GM18517 (cell line): ENCODE measurements around the gene ATP8A2.
"Not testable (repeated sequence)": the region's sequence is repeated elsewhere in the genome, so short reads cannot be mapped to it uniquely, and the experiment has no call there.

ENCODE experiments used
- ATAC-seq: cut with Tn5 transposase; IDR thresholded peaks from one replicate; pipeline ENCODE4 v1.9.1; 2021; ENCODE audit warnings: mild to moderate bottlenecking, moderate library complexity; ENCODE audit not compliant: unreplicated experiment

Gene ATP8A2

DNA sequence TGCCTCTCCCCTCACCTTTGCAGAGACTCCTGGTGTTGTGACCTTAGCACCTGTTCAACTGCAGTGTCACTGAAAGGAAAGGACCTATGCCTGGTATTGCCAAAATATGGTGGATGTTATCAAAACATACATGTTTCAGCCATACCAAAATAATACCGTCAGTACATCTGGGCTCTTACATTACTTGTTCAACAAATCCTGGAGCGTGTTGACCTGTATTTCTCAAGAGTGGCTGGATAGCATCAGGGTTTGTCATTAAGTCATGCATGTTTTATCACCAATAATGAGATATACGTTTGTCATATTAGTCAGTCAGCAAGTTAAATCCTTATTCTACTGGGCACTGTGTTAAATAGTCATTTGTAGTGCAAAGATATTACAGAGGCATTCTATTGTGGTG is 389.3 kb downstream of the ATP8A2 start:
- ATAC-seq = no peak

DNA sequence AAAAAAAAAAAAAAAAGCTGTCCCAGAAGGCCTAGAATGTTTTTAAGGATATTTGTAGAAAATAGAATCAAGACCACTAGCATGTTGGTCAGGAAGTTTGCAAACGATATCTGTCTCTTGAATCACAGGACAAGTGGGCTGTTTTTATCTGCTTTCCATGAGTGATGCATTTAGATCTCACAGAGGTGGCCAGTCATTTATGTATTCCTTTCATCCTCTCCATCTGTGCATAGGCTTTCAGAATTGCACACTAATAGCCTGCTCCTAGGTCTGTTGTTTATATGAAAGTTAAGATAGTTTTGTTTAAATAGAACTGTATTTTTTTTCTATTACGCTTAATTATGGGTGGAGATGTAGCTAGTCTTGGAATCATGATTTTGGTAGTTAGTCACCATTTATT is 390.5 kb downstream of the ATP8A2 start:
- ATAC-seq = no peak

- no peak for ATAC-seq
Observed at GRCh38 chr13:25762795-25763377, 391.1 kb downstream of the ATP8A2 start.

DNA sequence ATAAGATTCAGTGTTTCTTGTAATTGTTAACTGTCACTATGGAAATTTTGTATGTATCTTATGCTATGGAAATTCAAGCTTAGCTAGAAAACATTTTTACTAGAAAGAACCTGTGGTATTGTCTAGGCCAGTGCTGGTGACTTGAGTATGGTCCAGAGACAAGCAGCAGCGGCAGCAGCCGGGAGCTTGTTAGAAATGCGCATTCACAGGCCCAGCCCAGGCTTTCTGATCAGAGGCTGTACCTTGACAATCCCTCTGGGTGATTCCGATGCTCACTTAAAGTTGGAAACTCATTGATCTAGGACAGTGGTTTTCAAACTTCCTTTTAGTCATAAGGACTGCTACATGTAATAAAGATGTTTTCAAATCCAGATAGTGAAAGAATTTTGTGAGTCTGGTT is 392.6 kb downstream of the ATP8A2 start:
- no peak for ATAC-seq

GRCh38 chr13:25765266-25765665 is 393.5 kb downstream of the ATP8A2 start:
- no peak for ATAC-seq

DNA sequence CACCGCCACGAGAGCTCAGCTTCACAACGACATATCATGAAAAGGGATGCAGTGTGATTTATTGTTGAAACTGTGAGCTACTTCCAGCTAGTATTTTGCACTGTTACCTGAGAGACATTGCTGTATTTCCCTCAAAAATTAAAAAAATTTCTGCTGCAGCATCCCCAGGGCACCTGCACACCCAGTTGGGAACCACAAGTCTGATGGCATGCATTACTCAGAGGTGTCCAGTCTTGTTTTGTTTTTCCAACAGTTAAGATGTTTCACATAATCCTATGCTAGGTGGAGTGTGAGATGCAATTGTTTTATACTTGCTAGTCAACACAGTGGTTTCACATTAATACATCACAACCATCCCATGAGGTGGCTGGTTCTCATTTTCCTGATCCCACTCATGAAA is 394.8 kb downstream of the ATP8A2 start:
- ATAC-seq = no peak

- ATAC-seq = no peak
Observed at GRCh38 chr13:25766991-25767390, 395.2 kb downstream of the ATP8A2 start.

- ATAC-seq = no peak
Observed at GRCh38 chr13:25768376-25768775, 396.6 kb downstream of the ATP8A2 start.

DNA sequence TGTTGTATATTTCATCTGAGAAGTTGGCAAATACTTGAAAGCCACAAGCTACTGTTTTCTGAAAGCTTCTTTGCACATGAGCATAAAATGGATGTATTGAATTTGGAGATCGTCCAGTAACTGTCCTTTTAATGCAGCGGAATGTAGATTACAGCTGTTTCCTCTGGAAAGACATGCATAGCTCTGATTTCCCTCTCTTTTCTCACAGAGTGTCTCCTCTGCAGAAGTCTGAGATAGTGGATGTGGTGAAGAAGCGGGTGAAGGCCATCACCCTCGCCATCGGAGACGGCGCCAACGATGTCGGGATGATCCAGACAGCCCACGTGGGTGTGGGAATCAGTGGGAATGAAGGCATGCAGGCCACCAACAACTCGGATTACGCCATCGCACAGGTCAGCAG is 397.1 kb downstream of the ATP8A2 start:
- ATAC-seq = no peak

- ATAC-seq = no peak
Observed at GRCh38 chr13:25770601-25771000, 398.8 kb downstream of the ATP8A2 start.

DNA sequence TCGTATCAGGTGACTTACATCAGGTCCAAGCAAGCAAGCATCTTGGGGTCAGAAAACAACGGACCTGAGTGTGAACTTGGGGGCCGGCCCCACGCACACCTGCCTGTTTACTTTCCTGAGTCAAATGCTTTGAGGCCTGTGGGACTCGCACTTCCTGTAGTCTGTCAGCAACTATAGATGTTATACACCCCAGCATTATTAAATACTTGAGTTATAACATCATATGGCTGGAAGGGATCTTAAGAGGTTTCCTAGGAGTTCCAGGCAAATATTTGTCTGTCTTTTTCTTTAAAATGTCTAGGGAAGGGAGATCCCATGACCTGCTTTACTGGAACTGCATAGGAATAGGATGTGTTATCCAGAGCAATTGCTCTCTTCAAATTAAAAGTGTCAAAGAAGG is 399.4 kb downstream of the ATP8A2 start:
- no peak for ATAC-seq

DNA sequence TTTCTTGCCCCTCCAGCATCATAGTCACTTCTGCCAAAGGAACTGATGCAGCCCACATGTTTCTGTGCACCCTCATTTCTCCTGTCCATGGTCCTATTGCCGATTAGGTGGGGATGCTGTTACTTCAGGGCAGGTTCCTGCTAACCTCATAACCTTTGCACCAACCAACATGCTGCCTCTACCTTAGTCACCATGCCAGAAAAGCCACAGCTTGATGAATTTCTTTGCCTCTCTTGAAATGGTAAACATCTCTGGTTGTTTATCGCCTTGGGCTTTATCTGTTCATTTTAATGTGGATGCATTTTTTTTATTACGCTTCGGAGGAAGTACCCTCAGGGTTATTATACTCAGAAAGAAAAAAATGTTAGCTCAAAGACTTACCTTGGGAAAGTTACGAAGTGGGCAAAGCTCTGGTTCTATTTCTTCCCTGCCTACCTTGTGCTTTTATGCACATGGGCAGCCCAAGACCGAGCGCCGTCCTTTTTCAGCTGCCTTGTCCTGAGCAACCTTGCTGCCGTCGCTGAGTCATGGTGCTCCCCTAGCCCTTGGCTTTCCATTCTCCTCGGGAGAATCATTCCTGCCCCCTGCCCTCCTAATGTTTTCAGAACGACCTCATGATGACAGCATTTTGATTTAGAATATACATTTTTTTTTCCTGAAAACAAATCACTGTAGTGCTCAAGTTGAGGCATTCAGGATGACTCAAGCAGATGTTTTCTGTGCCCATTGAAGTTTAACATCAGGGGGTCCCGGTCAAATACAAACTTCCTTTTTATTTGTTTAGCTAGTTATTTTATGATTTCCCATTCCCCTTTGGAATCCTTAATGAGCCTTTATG is 400.1 kb downstream of the ATP8A2 start:
- no peak for ATAC-seq

DNA sequence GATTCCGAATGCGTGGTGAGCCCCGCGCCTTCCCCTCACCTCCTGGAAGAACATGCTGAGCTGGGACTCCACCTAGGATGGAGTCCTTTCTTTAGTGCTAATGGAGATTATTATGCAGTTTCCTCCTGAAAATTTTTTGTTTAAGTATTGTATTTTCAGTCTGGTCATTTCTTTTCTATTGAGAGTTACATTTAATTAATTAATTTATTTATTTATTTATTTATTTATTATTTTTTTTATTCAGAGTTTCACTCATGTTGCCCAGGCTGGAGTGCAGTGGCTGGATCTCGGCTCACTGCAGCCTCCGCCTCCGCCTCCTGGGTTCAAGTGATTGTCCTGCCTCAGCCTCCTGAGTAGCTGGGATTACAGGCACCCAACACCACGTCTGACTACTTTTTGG is 400.8 kb downstream of the ATP8A2 start:
- ATAC-seq = not testable (repeated sequence)

DNA sequence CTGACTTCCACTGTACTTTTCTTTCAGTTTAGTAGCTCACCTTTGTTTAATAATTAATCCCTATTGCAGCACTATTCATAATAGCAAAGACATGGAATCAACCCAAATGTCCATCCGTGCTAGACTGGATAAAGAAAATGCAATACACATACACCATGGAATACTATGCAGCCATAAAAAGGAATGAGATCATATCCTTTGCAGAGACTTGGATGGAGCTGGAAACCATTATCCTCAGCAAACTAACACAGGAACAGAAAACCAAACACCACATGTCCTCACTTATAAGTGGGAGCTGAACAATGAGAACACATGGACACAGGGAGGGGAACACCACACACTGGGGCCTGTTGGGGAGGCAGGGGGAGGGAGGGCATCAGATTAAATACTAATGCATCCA is 402.3 kb downstream of the ATP8A2 start:
- not testable (repeated sequence) for ATAC-seq

DNA sequence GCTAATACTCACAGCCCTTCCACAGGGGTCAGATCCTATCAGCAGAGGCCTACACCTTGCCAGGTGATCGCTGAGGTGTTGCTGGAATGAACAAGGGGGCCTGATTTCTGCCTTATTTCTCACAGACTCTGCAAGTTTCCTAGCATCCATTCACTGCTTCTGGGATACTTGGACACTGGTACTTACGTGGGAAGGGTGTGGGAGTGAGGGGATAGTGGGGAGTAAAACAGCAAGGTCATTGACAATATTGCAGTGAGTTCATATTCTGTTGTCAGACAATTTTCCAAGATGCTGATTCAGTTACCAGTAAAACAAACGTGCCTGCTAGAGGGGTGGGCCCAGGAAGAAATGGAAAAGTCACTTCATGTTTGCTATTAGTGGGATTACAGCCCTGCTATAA is 403.5 kb downstream of the ATP8A2 start:
- ATAC-seq = no peak

DNA sequence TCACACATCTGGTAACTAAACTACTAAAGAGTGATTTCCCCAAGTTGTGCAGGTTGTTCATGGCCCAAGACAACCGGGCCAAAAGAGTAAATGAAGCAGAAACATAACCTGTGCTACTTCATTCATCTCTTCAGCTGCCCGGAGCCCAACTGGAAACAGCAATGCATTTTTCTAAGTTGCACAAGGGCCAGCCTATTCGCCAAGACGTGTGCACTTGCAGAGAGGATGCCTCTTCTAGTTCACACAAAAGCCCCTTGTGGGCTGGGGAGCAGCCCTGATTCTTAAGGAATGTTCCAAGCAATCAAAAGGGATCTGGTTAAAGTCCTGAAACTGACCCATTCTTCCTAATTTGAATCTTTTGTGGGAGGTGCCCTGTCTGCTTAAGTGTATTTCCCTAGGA is 404.2 kb downstream of the ATP8A2 start:
- no peak for ATAC-seq

- ATAC-seq = no peak
Observed at GRCh38 chr13:25776722-25777121, 404.9 kb downstream of the ATP8A2 start.

DNA sequence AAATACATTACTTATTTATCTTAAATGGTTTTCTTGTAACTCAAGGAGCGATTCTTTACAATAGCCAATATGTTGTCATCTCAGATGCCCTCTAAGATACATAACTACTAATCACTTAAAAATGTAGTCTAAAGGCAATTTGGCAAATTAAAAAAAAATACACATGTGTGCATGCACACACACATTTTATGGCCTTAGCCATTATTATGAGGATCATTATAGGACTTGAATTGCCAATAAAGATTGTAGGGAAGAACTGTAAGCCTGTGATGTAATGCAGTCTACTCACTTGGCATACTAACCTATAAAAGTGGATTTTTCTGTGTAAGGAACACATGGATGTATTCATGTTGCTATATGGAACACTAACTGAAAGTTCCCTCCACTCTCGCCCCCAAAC is 405.7 kb downstream of the ATP8A2 start:
- no peak for ATAC-seq

DNA sequence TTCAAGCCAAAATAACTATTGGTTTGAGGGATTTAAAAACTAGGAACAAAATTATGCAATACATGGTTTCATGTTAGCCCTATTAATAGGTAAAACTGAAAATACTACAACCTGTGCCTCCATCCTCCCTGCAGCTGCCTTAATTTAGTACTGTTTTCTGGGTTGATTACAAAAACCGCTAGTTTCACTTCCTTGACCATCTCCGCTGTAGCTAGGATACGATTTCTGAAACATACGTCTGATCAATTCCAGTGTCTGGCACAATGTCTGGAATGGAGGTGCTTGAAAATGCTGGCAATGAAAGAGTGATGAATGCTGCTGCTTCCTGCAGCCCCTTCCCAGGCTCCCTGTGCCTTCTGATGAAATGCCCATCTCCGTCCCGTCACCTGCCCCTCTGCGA is 406.6 kb downstream of the ATP8A2 start:
- no peak for ATAC-seq

GRCh38 chr13:25778808-25779305 is 407.1 kb downstream of the ATP8A2 start:
- no peak for ATAC-seq

DNA sequence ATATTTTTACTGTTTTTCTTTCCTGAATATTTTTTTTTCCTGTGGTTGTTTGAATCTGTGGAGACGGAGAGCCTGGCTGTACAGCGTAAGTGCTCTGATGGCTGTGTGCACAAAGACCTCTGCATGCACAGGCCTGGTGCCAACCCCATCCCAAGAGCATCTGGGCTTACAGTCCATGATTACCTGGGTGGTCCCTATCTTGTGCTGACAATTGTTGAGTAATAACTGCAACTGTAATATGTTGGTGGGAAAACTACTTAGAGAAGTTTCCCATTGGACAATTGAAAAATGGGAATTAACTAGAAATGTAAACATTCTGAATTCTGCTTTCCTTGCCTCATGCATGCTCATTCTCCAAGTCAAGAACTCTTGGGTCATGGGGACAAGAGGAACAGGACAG is 411.3 kb downstream of the ATP8A2 start:
- ATAC-seq = no peak

DNA sequence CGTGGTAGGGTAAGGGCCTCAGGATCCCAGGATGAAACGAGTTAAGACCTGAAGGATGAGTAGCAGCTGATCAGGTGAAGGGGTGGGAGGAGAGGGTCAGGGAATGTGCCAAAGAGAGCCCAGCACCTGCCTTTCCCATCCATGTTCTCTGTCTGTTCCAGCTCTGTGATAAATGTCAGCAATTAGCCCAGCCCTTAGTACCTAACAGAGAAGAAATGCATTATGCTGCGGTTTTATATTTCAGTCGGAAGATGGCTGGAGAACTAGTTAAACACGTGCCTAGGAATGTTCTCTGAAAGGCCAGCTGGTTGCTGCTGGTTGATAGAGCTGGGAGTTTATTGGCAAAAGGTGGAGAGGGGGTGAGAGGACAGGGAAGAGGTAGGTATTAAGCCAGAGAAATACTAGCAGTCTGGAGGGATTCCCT is 411.8 kb downstream of the ATP8A2 start:
- no peak for ATAC-seq
